Measurements from ENCODE around the gene HNRNPF.

HNRNPF gene

GRCh38 chr10:43360086-43360485, 48.9 kb downstream of the HNRNPF start:
- Mint-ChIP-seq H3K9me3 (no peaks in the 10 kb centered on the region), H3K36me3 (peaks cover 12% of the 10 kb centered on the region), H3K4me1 (peaks cover 37% of the 10 kb centered on the region), H3K27ac (peak overlapping the region; percentile 23), H3K4me3 (peak overlapping the region; percentile 84)
- no peak for DNase-seq (ENCODE audit: low spot score in 2 of 2)
- no peak for ATAC-seq

- Mint-ChIP-seq H3K27ac (no peak overlapping the region), H3K4me3 (no peak overlapping the region), H3K36me3 (no peaks in the 10 kb centered on the region), H3K9me3 (no peaks in the 10 kb centered on the region), H3K4me1 (peaks cover 19% of the 10 kb centered on the region)
- ATAC-seq (peak; percentile 65), DNase-seq (ENCODE audit: low spot score in 2 of 2) (no peak)
Measured at GRCh38 chr10:43355749-43356371, 53.1 kb downstream of the HNRNPF start.

GRCh38 chr10:43354879-43355380, 54.1 kb downstream of the HNRNPF start:
- no peak overlapping the region for H3K4me3 Mint-ChIP-seq
- no peaks in the 10 kb centered on the region for H3K9me3 Mint-ChIP-seq
- H3K36me3 Mint-ChIP-seq, result no peaks in the 10 kb centered on the region
- ATAC-seq (no peak), DNase-seq (ENCODE audit: low spot score in 2 of 2) (no peak)
- H3K4me1 Mint-ChIP-seq, result peaks cover 15% of the 10 kb centered on the region
- H3K27ac Mint-ChIP-seq, result no peak overlapping the region

- no peak overlapping the region for H3K4me3 Mint-ChIP-seq
- DNase-seq (ENCODE audit: low spot score in 2 of 2), result no peak
- H3K36me3 Mint-ChIP-seq, result no peaks in the 10 kb centered on the region
- H3K27ac Mint-ChIP-seq, result peak overlapping the region; percentile 43
- no peaks in the 10 kb centered on the region for H3K9me3 Mint-ChIP-seq
- H3K4me1 Mint-ChIP-seq, result peaks cover 14% of the 10 kb centered on the region
- ATAC-seq, result peak; percentile 32
Measured at GRCh38 chr10:43354330-43354635, 54.7 kb downstream of the HNRNPF start.

GRCh38 chr10:43353495-43354329, 55.3 kb downstream of the HNRNPF start:
- no peaks in the 10 kb centered on the region for H3K36me3 Mint-ChIP-seq
- no peak overlapping the region for H3K4me3 Mint-ChIP-seq
- peaks cover 17% of the 10 kb centered on the region for H3K4me1 Mint-ChIP-seq
- DNase-seq (ENCODE audit: low spot score in 2 of 2) (no peak), ATAC-seq (no peak)
- H3K9me3 Mint-ChIP-seq, result no peaks in the 10 kb centered on the region
- peak overlapping the region; percentile 43 for H3K27ac Mint-ChIP-seq

- no peaks in the 10 kb centered on the region for H3K9me3 Mint-ChIP-seq
- no peak overlapping the region for H3K27ac Mint-ChIP-seq
- ATAC-seq (no peak), DNase-seq (ENCODE audit: low spot score in 2 of 2) (no peak)
- H3K4me1 Mint-ChIP-seq, result peaks cover 24% of the 10 kb centered on the region
- no peak overlapping the region for H3K4me3 Mint-ChIP-seq
- no peaks in the 10 kb centered on the region for H3K36me3 Mint-ChIP-seq
Measured at GRCh38 chr10:43352951-43353350, 56.0 kb downstream of the HNRNPF start.

- no peaks in the 10 kb centered on the region for H3K36me3 Mint-ChIP-seq
- H3K4me3 Mint-ChIP-seq, result no peak overlapping the region
- peaks cover 24% of the 10 kb centered on the region for H3K4me1 Mint-ChIP-seq
- DNase-seq (ENCODE audit: low spot score in 2 of 2) (no peak), ATAC-seq (no peak)
- no peaks in the 10 kb centered on the region for H3K9me3 Mint-ChIP-seq
- H3K27ac Mint-ChIP-seq, result no peak overlapping the region
Measured at GRCh38 chr10:43351301-43351700, 57.7 kb downstream of the HNRNPF start.

- no peaks in the 10 kb centered on the region for H3K36me3 Mint-ChIP-seq
- ATAC-seq, result no peak
- no peak for DNase-seq (ENCODE audit: low spot score in 2 of 2)
- peaks cover 18% of the 10 kb centered on the region for H3K4me1 Mint-ChIP-seq
- H3K4me3 Mint-ChIP-seq, result no peak overlapping the region
- H3K27ac Mint-ChIP-seq, result no peak overlapping the region
- H3K9me3 Mint-ChIP-seq, result no peaks in the 10 kb centered on the region
Measured at GRCh38 chr10:43350686-43351085, 58.3 kb downstream of the HNRNPF start.

- DNase-seq (ENCODE audit: low spot score in 2 of 2), result no peak
- Mint-ChIP-seq H3K9me3 (no peaks in the 10 kb centered on the region), H3K4me1 (peaks cover 16% of the 10 kb centered on the region), H3K4me3 (no peak overlapping the region), H3K36me3 (no peaks in the 10 kb centered on the region), H3K27ac (no peak overlapping the region)
- no peak for ATAC-seq
Measured at GRCh38 chr10:43350156-43350555, 58.8 kb downstream of the HNRNPF start.

- DNase-seq (ENCODE audit: low spot score in 2 of 2), result peak; percentile 74 to 91
- peak; percentile 99 for ATAC-seq
- Mint-ChIP-seq H3K36me3 (no peaks in the 10 kb centered on the region), H3K4me3 (no peak overlapping the region), H3K9me3 (no peaks in the 10 kb centered on the region), H3K4me1 (peaks cover 27% of the 10 kb centered on the region), H3K27ac (peak overlapping the region; percentile 72)
Measured at GRCh38 chr10:43348511-43349312, 60.3 kb downstream of the HNRNPF start.

GRCh38 chr10:43347997-43348396, 61.0 kb downstream of the HNRNPF start:
- Mint-ChIP-seq H3K4me1 (peaks cover 27% of the 10 kb centered on the region), H3K9me3 (no peaks in the 10 kb centered on the region), H3K27ac (no peak overlapping the region), H3K36me3 (no peaks in the 10 kb centered on the region), H3K4me3 (no peak overlapping the region)
- DNase-seq (ENCODE audit: low spot score in 2 of 2) (no peak), ATAC-seq (no peak)

GRCh38 chr10:43344051-43344450, 64.9 kb downstream of the HNRNPF start:
- DNase-seq (ENCODE audit: low spot score in 2 of 2), result no peak
- Mint-ChIP-seq H3K9me3 (no peaks in the 10 kb centered on the region), H3K27ac (no peak overlapping the region), H3K4me3 (no peak overlapping the region), H3K36me3 (no peaks in the 10 kb centered on the region), H3K4me1 (peaks cover 34% of the 10 kb centered on the region)
- ATAC-seq, result no peak

- H3K27ac Mint-ChIP-seq, result no peak overlapping the region
- H3K9me3 Mint-ChIP-seq, result no peaks in the 10 kb centered on the region
- H3K4me1 Mint-ChIP-seq, result peaks cover 26% of the 10 kb centered on the region
- ATAC-seq (no peak), DNase-seq (ENCODE audit: low spot score in 2 of 2) (no peak)
- no peaks in the 10 kb centered on the region for H3K36me3 Mint-ChIP-seq
- no peak overlapping the region for H3K4me3 Mint-ChIP-seq
Measured at GRCh38 chr10:43343126-43343525, 65.9 kb downstream of the HNRNPF start.

- H3K4me1 Mint-ChIP-seq, result peaks cover 25% of the 10 kb centered on the region
- no peaks in the 10 kb centered on the region for H3K9me3 Mint-ChIP-seq
- no peak overlapping the region for H3K27ac Mint-ChIP-seq
- no peaks in the 10 kb centered on the region for H3K36me3 Mint-ChIP-seq
- ATAC-seq (no peak), DNase-seq (ENCODE audit: low spot score in 2 of 2) (no peak)
- H3K4me3 Mint-ChIP-seq, result no peak overlapping the region
Measured at GRCh38 chr10:43342279-43343125, 66.5 kb downstream of the HNRNPF start.

GRCh38 chr10:43341450-43341849, 67.5 kb downstream of the HNRNPF start:
- peaks cover 25% of the 10 kb centered on the region for H3K4me1 Mint-ChIP-seq
- ATAC-seq (no peak), DNase-seq (ENCODE audit: low spot score in 2 of 2) (no peak)
- H3K4me3 Mint-ChIP-seq, result no peak overlapping the region
- no peaks in the 10 kb centered on the region for H3K9me3 Mint-ChIP-seq
- H3K36me3 Mint-ChIP-seq, result no peaks in the 10 kb centered on the region
- H3K27ac Mint-ChIP-seq, result no peak overlapping the region
